Vagina (tissue), 2 donors: ENCODE measurements around the gene WDR75. TPM values are rescaled to one million over a fixed set of nuclear protein-coding genes. Genes with fewer than 3 reads are reported as not detected.

ENCODE experiments used
- DNase-seq, 2 donors: peaks; one replicate each; pipeline ENCODE4 v3.0.0-alpha.2; 2017; ENCODE audit errors: extremely low spot score in 2 of 2
- H3K27ac ChIP-seq: fragments of 200-600 bp; sonication (generic); one replicate; pipeline ENCODE4 v1.5.1; 2019
- H3K27me3 ChIP-seq: fragments of 200-600 bp; sonication (generic); one replicate; pipeline ENCODE4 v1.5.1; 2019
- H3K36me3 ChIP-seq, 2 donors: fragments of 200-600 bp; sonication (generic); one replicate each; pipeline ENCODE4 v1.5.1; 2017 to 2019
- H3K4me1 ChIP-seq: fragments of 200-600 bp; sonication (generic); one replicate; pipeline ENCODE4 v1.5.1; 2019
- H3K4me3 ChIP-seq, 2 donors: fragments of 200-600 bp; sonication (generic); 1 replicate in 1 of 2; 2 replicates in 1 of 2; pipeline ENCODE4 v1.5.1; 2016 to 2019
- H3K9me3 ChIP-seq: fragments of 200-600 bp; sonication (generic); one replicate; pipeline ENCODE4 v1.5.1; 2019
- CTCF ChIP-seq, 3 experiments: fragments of 450-650 bp in 2 of 3; fragments of 200-600 bp in 1 of 3; sonication (generic) in 1 of 3; IDR thresholded peaks; one replicate each; pipeline ENCODE4 v1.5.1; 2017 to 2019; ENCODE audit warnings: antibody characterized with exemption in 3 of 3, mild to moderate bottlenecking in 2 of 3, moderate library complexity in 2 of 3
- POLR2A ChIP-seq, 2 donors: fragments of 450-650 bp; IDR thresholded peaks; one replicate each; pipeline ENCODE4 v1.6.1; 2017; ENCODE audit warnings: antibody characterized with exemption in 2 of 2, mild to moderate bottlenecking in 2 of 2, moderate library complexity in 2 of 2
- POLR2AphosphoS5 ChIP-seq, 2 donors: sonication (generic); formaldehyde crosslinking; IDR thresholded peaks; one replicate each; pipeline ENCODE4 v1.9.0; 2017; ENCODE audit warnings: antibody characterized with exemption in 2 of 2, mild to moderate bottlenecking in 2 of 2, low read depth in 1 of 2; ENCODE audit not compliant: insufficient read depth in 1 of 2
- intact Hi-C: fragments of 100-400 bp; cut with DNase I; formaldehyde crosslinking; loops from one replicate; pipeline ENCODE4 v1.15.1; 2023
- total RNA-seq: library from RNA; depleted of rRNA; stranded (reverse); fragments of >200 nt; gene quantifications from one replicate; pipeline ENCODE4 v1.2.3, GENCODE V29; 2016

Gene WDR75
- total RNA-seq, 1 donor from 2014 or later, result 30.7 TPM

GRCh38 chr2:189444322-189444721, 3.0 kb downstream of the WDR75 start:
- Histone ChIP-seq H3K36me3 (peaks cover 0 to 7% of the 10 kb centered on the region in 2 donors), H3K4me3 (no peak overlapping the region), H3K27me3 (no peaks in the 10 kb centered on the region), H3K27ac (no peak overlapping the region), H3K4me1 (peaks cover 39% of the 10 kb centered on the region), H3K9me3 (no peaks in the 10 kb centered on the region)
- intact Hi-C loops, result no loop called here
- DNase-seq, result no peak
- TF ChIP-seq POLR2AphosphoS5 (IDR thresholded peaks at IDR 0.05; ENCODE audit: insufficient read depth in 1 of 2, low read depth in 1 of 2), result no peak
- TF ChIP-seq CTCF (IDR thresholded peaks at IDR 0.05), result no peak
- no peak for TF ChIP-seq POLR2A (IDR thresholded peaks at IDR 0.05)

GRCh38 chr2:189446780-189447179, 5.5 kb downstream of the WDR75 start:
- no peak overlapping the region for H3K27ac ChIP-seq
- no peaks in the 10 kb centered on the region for H3K9me3 ChIP-seq
- no peak overlapping the region for H3K4me3 ChIP-seq
- no peak for DNase-seq
- H3K36me3 ChIP-seq, result peaks cover 0 to 32% of the 10 kb centered on the region in 2 donors
- H3K4me1 ChIP-seq, result peaks cover 31% of the 10 kb centered on the region
- TF ChIP-seq POLR2A (IDR thresholded peaks at IDR 0.05) (no peak), CTCF (IDR thresholded peaks at IDR 0.05) (no peak), POLR2AphosphoS5 (IDR thresholded peaks at IDR 0.05; ENCODE audit: insufficient read depth in 1 of 2, low read depth in 1 of 2) (no peak)
- intact Hi-C loops, result no loop called here
- H3K27me3 ChIP-seq, result no peaks in the 10 kb centered on the region

- DNase-seq, result no peak
- intact Hi-C loops, result no loop called here
- H3K36me3 ChIP-seq, result peaks cover 0 to 71% of the 10 kb centered on the region in 2 donors
Observed at GRCh38 chr2:189454009-189454408, 12.7 kb downstream of the WDR75 start.

GRCh38 chr2:189465076-189465475, 23.8 kb downstream of the WDR75 start:
- TF ChIP-seq POLR2A (IDR thresholded peaks at IDR 0.05) (no peak), CTCF (IDR thresholded peaks at IDR 0.05) (no peak), POLR2AphosphoS5 (IDR thresholded peaks at IDR 0.05; ENCODE audit: insufficient read depth in 1 of 2, low read depth in 1 of 2) (no peak)
- H3K4me1 ChIP-seq, result no peaks in the 10 kb centered on the region
- peaks cover 0 to 81% of the 10 kb centered on the region in 2 donors for H3K36me3 ChIP-seq
- H3K27me3 ChIP-seq, result no peaks in the 10 kb centered on the region
- H3K4me3 ChIP-seq, result no peak overlapping the region
- no peak overlapping the region for H3K27ac ChIP-seq
- DNase-seq, result no peak
- no peaks in the 10 kb centered on the region for H3K9me3 ChIP-seq
- intact Hi-C loops, result no loop called here

More at GRCh38 chr2:189454009-189454408, 12.7 kb downstream of the WDR75 start:
- Histone ChIP-seq H3K4me3 (no peak overlapping the region), H3K4me1 (no peaks in the 10 kb centered on the region), H3K27ac (no peak overlapping the region), H3K9me3 (no peaks in the 10 kb centered on the region), H3K27me3 (no peaks in the 10 kb centered on the region)
- TF ChIP-seq POLR2AphosphoS5 (IDR thresholded peaks at IDR 0.05; ENCODE audit: insufficient read depth in 1 of 2, low read depth in 1 of 2) (no peak), POLR2A (IDR thresholded peaks at IDR 0.05) (no peak), CTCF (IDR thresholded peaks at IDR 0.05) (no peak)

- peaks cover 0 to 79% of the 10 kb centered on the region in 2 donors for H3K36me3 ChIP-seq
- H3K27ac ChIP-seq, result no peak overlapping the region
- TF ChIP-seq CTCF (IDR thresholded peaks at IDR 0.05), result no peak
- no peak for TF ChIP-seq POLR2AphosphoS5 (IDR thresholded peaks at IDR 0.05; ENCODE audit: insufficient read depth in 1 of 2, low read depth in 1 of 2)
- TF ChIP-seq POLR2A (IDR thresholded peaks at IDR 0.05), result no peak
- H3K4me1 ChIP-seq, result no peaks in the 10 kb centered on the region
- H3K27me3 ChIP-seq, result no peaks in the 10 kb centered on the region
- intact Hi-C loops, result no loop called here
- H3K9me3 ChIP-seq, result no peaks in the 10 kb centered on the region
- no peak for DNase-seq
- H3K4me3 ChIP-seq, result no peak overlapping the region
Observed at GRCh38 chr2:189465478-189465877, 24.2 kb downstream of the WDR75 start.
